PC-3 (cell line): ENCODE results near the gene SPDYE2.
"Not testable (repeated sequence)": the region's sequence is repeated elsewhere in the genome, so short reads cannot be mapped to it uniquely, and the experiment has no call there.

Experiments used
- EZH2 ChIP-seq: fragments of 300-600 bp; sonication (generic); IDR thresholded peaks from one replicate; pipeline ENCODE4 v1.6.1; 2017; ENCODE audit warnings: antibody characterized with exemption, mild to moderate bottlenecking, low read length; ENCODE audit not compliant: unreplicated experiment
- EZH2phosphoT487 ChIP-seq: fragments of 300-600 bp; sonication (generic); IDR thresholded peaks from 2 replicates; pipeline ENCODE4 v1.6.1; 2018; ENCODE audit warnings: mild to moderate bottlenecking, antibody characterized with exemption, low read length, borderline replicate concordance

GRCh38 chr7:102542771-102543170 is 8.3 kb upstream of the SPDYE2 start:
- TF ChIP-seq EZH2phosphoT487, EZH2: not testable (repeated sequence)
